HG03103 (cell line): ENCODE data around the gene CYB5RL.

Experiments used
- ATAC-seq: cut with Tn5 transposase; IDR thresholded peaks from one replicate; pipeline ENCODE4 v1.9.1; 2021; ENCODE audit warnings: low read depth; ENCODE audit not compliant: unreplicated experiment

CYB5RL gene

GRCh38 chr1:54163051-54163450 is 36.8 kb downstream of the CYB5RL start:
- no peak for ATAC-seq

- no peak for ATAC-seq
Observed at GRCh38 chr1:54161495-54162168, 38.2 kb downstream of the CYB5RL start.

GRCh38 chr1:54160351-54160750 is 39.5 kb downstream of the CYB5RL start:
- ATAC-seq: no peak

GRCh38 chr1:54159733-54160316 is 40.0 kb downstream of the CYB5RL start:
- ATAC-seq: no peak

- ATAC-seq: no peak
Observed at GRCh38 chr1:54158071-54158470, 41.8 kb downstream of the CYB5RL start.

GRCh38 chr1:54157401-54157800 is 42.4 kb downstream of the CYB5RL start:
- no peak for ATAC-seq

- no peak for ATAC-seq
Observed at GRCh38 chr1:54156986-54157385, 42.8 kb downstream of the CYB5RL start.

- ATAC-seq: no peak
Observed at GRCh38 chr1:54156201-54156600, 43.6 kb downstream of the CYB5RL start.

GRCh38 chr1:54153535-54154439 is 46.0 kb downstream of the CYB5RL start:
- ATAC-seq: no peak

- no peak for ATAC-seq
Observed at GRCh38 chr1:54152696-54153095, 47.1 kb downstream of the CYB5RL start, which contains the start of gene CDCP2. TSS of gene CDCP2 (minus strand) at chr1:54153000. CDS start at chr1:54152922, 78 bp downstream.

GRCh38 chr1:54151013-54151412 is 48.8 kb downstream of the CYB5RL start:
- no peak for ATAC-seq
